DMS 273 (cell line): Measurements from ENCODE around the gene KATNA1.

Experiments used
- DNase-seq: peaks from one replicate; lab custom pipeline; 2025; ENCODE audit not compliant: unreplicated experiment; lab: John Stamatoyannopoulos, UW

KATNA1 gene

DNA sequence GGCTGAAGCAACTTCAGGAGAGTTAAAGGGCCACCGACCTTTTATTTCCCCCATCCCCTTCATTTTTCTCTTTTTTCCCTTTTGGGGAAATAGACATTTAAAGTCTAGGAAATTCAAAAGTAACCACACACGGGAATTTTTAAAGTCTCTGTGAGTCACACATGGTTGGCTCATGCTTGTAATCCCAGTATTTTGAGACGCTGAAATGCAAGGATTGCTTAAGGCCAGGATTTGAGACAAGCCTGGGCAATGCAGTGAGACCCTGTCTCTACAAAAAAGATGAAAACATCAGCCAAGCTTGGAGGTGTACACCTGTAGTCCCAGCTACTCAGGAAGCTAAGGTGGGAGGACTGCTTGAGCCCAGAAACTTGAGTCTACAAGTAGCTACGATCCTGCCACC, 34.2 kb downstream of the KATNA1 start:
- no peak for DNase-seq

DNA sequence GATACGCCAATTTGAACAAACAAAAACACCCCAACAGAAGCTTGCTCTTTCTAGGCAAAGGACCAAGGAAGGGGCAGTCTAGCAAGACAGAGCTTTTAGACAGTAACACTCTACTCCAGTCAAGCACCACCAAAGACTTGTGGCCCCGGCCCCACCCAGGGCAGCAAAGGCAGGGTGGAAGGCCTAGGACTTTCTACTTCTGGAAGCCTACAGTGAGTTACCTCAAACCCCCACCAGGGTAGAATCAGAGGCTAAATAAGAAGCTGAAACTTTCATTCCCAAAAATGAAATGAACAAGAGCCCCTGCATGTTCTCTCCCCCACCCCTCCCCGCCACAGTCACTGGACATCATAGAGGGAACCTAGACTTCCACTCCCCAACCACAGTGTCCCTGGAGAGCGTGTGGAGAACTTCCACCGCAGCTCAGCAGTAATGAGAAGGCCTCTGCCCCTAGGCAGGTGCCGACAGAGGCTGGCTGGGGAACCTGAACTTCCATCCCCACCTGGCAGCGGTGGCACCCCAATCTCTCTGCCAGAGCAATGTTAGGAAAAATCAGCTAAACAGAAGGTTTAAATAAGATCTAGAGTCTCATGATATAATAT, 40.0 kb downstream of the KATNA1 start:
- no peak for DNase-seq

DNA sequence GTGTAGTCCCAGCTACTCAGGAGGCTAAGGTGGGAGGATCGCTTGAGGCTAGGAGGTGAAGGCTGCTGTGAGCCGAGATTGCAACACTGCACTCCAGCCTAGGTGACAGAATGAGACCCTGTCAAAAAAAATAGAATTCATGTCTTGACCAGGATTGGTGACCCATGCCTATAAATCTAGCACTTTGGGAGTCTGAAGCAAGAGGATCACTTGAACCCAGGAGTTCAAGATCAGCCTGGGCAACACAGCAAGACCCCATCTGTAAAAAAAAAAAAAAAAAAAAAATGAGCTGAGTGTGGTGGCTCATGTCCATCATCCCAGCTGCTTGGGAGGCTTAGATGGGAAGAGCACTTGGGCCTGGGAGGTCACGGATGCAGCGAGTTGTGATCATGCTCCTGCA, 48.0 kb downstream of the KATNA1 start:
- no peak for DNase-seq

DNA sequence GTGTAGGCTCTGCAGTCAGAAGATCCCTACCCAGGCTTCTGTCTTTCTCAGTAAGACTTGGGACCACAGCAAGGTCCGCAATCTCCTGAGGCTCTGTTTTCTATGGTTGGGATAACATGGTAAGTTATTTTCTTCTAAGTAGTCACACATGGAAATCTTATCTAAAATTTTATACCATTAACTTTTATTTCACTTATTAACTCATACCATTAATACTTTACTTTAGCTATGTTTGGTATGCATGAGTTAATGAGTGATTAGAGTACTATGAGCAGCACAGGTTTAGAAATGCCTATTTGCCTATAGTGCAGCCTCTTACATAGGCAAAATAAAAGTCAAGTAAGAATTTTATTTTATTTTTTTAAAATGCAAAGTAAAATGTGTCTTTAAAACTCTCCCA, 55.1 kb downstream of the KATNA1 start:
- no peak for DNase-seq

DNA sequence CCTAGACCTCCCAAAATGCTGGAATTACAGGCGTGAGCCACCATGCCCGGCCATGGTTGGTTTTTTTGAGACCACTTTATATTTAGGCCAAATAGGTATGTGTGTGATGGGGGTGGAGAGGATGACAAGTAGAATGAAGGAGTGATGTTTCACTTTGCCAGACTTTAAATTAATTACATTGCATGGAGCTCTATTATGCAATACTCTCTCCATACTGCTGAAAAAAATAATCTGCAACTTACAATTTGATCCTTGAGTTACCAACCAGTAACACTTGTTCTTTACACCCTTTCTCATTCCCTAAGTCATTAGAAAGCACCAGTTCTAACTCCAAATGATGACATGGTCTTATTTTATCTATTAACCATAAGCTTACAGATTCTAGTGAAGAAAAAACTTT, 55.5 kb downstream of the KATNA1 start:
- DNase-seq: no peak

DNA sequence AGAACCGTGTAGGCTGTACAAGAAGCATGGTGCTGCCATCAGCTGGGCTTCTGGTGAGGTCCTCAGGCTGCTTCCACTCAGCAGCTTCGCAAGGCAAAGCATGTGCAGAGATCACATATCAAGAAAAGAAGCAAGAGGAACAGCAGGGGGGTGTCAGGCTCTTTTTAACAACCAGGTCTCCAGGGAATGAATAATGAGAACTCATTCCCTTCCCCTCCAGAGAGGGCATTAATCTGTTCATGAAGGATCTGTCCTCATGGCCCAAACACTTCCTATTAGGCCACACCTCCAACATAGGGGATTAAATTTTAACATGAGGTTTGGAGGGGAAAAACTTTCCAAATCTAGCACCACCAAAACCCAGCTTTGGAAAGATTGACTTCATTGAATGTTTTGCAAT, 62.4 kb downstream of the KATNA1 start:
- peak; percentile 46 for DNase-seq

DNA sequence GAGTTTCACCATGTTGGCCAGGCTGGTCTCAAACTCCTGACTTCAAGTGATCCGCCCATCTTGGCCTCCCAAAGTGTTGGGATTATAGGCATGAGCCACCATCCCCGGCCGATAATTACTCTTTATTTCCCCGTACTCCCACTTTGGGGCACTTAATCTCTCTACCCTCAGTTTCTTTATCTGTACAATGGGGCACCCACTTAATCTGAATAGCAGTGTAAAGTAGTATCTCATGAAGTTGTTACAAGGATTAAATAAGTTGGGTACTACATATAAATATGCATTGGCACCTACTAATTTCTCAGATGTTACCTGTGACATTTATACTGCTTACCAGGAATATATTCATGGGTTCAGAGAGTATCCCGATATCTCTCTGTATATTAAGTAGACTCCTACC, 67.2 kb downstream of the KATNA1 start:
- no peak for DNase-seq

DNA sequence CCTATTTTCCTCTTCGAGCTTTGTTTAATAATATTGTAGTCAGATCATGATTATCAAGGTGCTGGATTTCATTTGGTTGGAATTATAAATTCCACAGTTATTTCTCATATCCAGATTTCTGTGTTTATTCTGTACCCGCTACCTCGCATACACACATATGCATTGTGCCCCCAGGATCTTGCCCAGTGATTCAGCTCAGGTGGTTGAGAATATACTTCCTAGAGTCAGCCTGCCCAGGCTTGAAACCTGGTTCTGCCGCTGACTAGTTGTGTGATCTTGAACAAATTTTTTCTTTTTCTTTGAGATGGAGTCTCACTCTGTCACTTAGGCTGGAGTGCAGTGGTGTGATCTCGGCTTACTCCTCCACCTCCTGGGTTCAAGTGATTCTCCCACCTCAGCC, 67.6 kb downstream of the KATNA1 start:
- no peak for DNase-seq

DNA sequence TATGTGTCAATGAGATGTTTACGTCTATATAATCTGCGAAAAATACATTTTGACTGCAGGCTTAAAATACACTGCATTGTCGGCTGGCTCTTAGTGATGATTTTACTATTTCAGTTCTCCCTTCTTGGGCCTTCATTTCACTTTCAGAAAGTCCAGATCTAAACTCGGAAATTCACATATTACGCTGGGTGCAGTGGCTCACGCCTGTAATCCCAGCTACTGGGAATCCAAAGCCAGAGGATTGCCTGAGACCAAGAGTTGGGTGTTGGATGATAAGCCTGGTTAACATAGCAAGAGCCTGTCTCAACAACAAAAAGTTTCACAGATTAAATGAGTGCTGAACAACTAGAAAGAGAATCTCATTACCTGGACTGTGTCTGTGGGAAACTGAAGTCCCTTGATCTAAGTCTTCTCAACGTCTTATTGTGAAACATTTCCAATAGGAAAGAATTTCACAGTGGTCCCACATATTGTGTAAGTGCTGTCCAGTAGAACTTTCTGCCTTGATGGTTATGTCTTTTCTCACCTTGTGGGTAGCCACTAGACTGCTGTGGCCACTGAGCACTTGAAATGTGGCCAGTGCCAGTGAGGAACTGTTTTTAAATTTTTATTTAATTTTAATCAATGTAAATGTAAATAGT, 80.4 kb downstream of the KATNA1 start:
- DNase-seq: no peak

DNA sequence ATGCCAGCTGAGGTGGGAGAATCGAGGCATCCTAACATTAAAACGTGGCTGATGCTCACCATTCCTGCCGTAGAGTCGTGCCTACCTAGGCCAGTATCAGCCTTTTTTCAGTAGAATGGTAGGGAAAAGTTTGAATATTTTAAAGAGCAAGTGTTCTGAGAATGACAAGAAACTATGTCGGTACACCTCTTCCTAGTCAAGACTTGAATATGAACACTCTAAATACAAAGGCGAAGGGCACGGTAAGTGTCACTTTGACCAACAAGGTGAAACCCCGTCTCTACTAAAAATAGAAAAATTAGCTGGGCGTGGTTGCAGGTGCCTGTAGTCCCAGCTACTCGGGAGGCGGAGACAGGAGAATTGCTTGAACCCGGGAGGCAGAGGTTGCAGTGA, 81.3 kb downstream of the KATNA1 start:
- DNase-seq: no peak

DNA sequence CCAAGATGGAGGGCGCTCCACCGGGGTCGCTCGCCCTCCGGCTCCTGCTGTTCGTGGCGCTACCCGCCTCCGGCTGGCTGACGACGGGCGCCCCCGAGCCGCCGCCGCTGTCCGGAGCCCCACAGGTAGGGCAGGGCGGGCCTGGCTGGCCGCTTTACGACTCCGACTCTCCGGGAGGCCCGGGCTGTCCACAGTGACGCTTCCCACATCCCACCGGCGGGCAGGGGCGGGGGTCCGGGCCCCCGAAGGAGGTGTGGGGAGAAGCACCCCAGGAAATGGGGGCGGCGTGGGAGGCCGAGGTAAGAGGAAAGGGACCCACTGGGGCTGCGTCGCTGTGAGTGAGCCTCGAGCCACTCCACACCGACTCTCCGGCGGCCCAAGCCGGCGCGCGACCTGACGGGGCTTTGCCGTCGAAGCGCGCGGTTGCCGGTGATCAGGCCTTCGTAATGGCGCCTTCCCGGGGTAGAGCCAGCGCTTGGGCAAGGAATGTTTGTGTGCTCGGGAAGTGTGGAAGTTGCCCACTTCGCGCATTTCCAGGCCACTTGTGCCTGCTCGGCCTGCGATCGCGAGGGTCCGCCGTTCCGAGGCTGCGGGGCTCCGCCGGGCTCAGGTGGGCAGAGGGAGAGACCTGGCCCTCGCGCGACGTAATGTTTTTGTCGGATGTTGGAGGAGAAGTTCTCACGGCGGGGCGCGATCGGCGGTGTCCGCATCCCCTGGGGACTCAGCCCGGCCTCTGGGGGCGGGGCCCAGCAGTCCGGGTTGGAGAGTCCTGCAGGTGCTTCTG, 81.9 kb downstream of the KATNA1 start:
- peak; percentile 75 for DNase-seq

DNA sequence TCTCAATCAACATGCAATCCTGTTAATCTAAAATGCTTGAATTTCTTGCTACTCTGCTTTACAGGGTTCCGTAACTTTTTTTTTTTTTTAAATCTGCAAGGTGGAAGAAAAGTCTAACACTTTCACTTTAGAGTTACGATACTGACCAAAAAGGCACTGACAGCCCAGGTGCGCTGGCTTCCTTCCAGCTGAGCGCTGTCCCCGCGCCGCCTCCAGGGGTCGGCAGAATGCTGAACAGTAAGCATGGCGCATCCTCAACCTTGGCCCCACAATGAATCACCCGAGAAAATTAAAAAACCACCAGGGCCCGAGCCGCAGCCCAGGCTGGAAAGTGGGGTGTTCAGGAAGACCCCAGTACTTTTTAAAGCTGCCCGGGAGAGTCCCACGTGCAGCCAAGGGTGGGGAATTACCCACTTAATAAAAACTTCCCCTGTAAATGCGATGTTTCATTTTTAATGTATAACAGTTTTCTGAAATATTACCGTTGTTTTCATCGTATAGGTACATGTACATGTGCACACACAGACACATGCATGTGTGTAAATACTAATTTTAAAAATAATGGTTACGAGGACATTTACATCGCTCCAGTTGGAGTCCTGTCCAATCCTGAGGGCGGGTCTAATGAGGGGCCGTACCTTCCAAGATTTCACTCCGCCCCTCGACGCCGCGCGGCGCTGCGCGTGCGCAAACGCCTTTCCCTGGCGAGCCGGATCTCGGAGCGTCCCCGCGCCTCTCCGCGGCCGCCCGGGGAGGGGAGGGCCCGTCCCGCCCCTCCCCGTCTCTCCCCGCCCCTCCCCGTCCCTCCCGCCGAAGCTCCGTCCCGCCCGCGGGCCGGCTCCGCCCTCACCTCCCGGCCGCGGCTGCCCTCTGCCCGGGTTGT, 82.7 kb downstream of the KATNA1 start, which contains the start of gene GINM1:
GINM1 (plus strand) TSS at position 849 of the 883 bp plus-strand sequence. CDS start 40 bp downstream, outside the sequence.
- DNase-seq: peak; percentile 98

DNA sequence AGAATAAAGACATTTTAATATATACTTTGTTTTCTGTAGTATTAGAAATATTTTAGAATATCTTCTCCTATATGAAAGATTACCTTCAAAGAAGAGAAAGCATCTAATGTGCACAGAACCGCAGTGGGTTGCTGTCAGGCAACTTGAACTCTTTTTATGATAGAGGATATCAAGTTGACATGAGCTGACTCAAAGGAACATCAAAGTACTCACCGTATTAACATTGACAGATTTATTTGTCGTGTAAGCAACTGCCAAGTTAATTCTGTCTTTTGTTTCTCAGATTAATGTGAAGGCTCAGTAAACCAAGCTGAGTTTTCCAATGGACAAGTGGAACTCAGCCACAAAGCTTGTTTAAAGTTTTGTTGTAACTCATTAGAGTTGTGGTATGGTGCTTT, 84.6 kb downstream of the KATNA1 start:
- DNase-seq: peak; percentile 10

DNA sequence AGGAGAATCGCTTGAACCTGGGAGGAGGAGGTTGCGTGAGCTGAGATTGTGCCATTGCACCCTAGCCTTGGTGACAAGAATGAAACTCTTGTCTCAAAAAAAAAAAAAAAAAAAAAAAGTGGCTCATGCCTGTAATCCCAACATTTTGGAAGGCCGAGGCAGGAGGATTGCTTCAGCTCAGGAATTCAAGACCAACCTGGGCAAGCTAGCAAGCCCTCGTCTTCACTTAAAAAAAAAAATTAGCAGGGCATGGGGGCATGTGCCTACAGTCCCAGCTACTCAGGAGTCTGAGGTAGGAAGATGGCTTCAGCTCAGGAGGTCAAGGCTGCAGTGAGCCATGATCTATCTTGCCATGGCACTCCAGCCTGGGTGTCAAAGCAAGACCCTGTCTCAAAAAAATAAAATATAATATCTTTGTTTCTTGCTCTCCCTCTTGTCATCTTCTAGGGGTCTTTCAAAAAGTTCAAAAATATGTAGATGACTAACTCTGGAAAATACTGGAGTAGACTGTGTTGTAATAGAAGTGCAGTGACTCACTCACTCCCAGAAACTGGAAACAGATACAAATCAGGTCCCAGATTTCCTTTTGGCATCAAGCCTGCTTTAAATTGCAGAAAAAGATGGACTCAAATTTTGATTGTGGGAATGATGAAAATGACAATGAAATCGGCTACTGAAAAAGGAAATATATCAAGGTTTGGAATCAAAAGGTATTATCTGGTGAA, 85.1 kb downstream of the KATNA1 start:
- DNase-seq: no peak

DNA sequence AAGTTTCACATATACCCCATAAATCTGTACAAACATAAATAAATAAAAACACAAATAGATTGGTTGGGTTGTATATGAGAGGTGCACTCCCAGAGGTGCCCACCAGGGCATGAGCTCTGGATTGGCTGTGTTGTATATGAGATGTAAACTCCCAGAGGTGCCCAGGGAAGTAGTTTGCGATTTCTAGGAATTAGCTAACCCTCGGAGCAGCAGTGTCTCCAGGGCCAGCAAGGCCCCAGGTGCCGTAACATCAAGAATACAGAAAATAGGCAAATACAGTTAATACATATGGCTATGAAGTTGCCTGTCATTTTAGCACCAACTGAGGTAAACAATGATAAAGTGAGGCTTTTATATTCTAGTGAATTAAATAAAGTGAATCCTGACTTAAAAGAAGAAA, 87.8 kb downstream of the KATNA1 start:
- DNase-seq: peak; percentile 64

DNA sequence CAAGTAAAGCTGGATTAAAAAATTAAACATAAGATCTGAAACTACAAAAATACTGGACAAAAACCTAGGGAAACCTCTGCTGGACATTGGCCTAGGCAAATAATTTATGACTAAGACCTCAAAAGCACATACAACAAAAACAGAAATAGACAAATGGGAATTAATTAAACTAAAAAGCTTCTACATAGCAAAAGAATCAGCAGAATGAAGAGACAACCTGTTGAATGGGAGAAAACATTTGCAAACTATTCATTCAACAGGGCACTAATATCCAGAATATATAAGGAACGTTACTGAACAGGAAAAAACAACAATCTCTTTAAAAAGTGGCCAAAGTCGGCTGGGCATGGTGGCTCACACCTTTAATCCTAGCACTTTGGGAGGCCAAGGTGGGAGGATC, 89.1 kb downstream of the KATNA1 start:
- no peak for DNase-seq

DNA sequence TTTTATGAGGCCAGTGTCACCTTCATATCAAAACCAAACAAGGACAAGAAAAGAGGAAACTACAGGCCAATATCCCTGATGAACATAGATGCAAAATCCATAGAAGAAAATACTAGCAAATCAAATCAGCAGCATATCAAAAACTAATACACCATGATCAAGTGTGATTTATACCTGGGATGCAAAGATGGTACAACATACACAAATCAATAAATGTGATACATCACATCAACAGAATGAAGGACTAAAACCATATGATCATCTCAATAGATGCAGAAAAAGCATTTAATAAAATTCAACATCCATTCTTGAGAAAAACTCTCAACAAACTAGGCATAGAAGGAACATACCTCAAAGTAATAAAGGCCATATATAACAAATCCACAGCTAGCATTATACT, 90.5 kb downstream of the KATNA1 start:
- DNase-seq: no peak

DNA sequence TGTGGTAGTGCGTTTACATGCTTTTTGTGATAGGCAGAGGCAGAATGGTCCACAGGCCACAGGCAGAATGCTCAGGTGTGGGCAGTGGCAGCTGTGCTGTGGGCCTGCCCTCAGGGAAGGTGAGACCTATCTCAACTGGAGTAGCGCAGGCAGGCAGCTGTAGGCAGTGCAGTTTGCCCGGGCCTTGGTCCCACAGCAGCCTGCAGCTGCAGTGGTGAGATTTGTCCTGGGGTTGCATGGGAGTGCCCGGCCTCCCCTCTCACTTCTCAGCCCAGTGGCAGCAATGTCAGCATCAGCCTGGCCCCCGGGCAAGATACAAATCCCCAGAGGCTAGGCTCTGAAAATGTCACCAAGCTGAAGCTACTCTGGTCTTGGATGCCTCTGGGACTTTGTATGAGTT, 96.6 kb downstream of the KATNA1 start:
- DNase-seq: no peak

DNA sequence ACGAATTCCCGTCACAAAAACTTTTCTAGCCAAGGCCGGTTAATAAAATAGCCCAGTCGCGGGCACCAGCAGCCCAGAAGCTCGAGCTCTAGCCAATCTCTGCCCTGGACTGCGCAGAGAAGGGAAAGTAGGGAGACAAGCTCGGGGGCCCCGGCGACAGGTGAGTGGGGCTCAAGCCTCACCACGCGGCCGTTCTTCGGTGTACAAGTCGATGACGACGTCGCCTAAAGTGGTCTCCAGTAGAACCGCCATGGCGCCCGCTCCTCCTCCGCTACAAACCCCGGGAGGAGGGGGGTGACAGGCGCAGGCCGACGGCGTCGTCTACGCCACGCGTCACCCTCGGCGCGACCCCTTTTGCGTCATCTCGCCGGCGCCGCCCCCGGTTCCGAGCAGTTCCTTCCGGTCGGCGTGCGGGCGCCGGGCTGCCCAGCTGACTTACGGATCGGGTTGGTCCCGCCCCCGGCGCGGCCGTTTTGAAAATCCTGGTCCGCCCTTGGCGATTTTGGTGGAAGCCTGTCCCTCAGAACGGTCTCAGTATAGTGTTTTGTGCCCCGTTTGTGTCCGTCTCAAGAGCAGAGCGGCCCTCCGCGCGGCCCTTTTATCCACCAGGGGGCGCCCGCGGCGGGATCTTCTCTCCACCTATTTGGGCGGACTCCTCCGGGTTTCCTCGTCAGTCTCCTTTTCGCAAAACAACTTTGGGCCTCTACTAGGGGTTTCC, 102.6 kb downstream of the KATNA1 start, which contains the start of gene PPIL4:
PPIL4 (minus strand) TSS at position 290 of the 718 bp plus-strand sequence; CDS start at position 252, 38 bp downstream.
- DNase-seq: peak; percentile 98

DNA sequence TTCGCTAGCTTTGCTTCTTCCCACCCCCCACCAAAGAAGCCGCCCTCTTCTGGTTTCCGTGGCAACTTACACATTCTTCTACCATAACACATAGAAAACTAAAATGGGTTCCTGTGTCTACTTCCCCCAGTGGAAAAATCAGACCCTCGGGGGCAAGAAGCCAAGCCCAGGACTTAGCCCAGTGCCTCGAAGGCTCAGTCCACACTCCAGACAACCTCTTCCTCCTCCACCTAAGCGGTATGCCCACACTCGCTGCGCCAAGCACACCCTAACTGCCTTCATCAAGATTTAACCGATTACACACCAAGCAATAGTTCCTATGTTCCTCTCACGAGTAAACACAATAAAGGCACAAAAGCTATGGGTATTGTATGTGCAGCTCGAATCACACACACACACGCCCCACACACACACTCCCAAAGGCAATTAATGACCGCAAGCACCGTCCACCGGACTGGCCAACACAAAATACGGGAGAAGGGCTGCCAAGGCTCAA, 103.2 kb downstream of the KATNA1 start:
- peak; percentile 58 for DNase-seq
